ENCODE results near the gene NAV2.

NAV2 gene

GRCh38 chr11:20021771-20022362 is 309.2 kb downstream of the NAV2 start:
- no peak for DNase-seq (ENCODE audit: low read depth)
- no peak overlapping the region for H3K4me3 ChIP-seq (ENCODE audit: low read depth, low read length)
- no peak for TF ChIP-seq CTCF (IDR thresholded peaks at IDR 0.05; ENCODE audit: low read depth, low read length)

GRCh38 chr11:20022363-20023081 is 309.9 kb downstream of the NAV2 start:
- no peak overlapping the region for H3K4me3 ChIP-seq (ENCODE audit: low read depth, low read length)

GRCh38 chr11:20023082-20023426 is 310.4 kb downstream of the NAV2 start:
- no peak for DNase-seq (ENCODE audit: low read depth)
- H3K4me3 ChIP-seq (ENCODE audit: low read depth, low read length) = no peak overlapping the region
- TF ChIP-seq POLR2A (IDR thresholded peaks at IDR 0.05; ENCODE audit: extremely low read depth, insufficient read length) (no peak), CTCF (IDR thresholded peaks at IDR 0.05; ENCODE audit: low read depth, low read length) (no peak)

More at GRCh38 chr11:20022363-20023081, 309.9 kb downstream of the NAV2 start:
- TF ChIP-seq CTCF (IDR thresholded peaks at IDR 0.05; ENCODE audit: low read depth, low read length) (no peak), POLR2A (IDR thresholded peaks at IDR 0.05; ENCODE audit: extremely low read depth, insufficient read length) (no peak), MYC (IDR thresholded peaks at IDR 0.05; ENCODE audit: low read depth, low read length) (no peak), MAX (IDR thresholded peaks at IDR 0.05; ENCODE audit: low read depth, low read length) (no peak)
- DNase-seq (ENCODE audit: low read depth) = no peak

- DNase-seq (ENCODE audit: low read depth) = no peak
- no peak for TF ChIP-seq MYC (IDR thresholded peaks at IDR 0.05; ENCODE audit: low read depth, low read length)
- TF ChIP-seq CTCF (IDR thresholded peaks at IDR 0.05; ENCODE audit: low read depth, low read length) = no peak
- TF ChIP-seq POLR2A (IDR thresholded peaks at IDR 0.05; ENCODE audit: extremely low read depth, insufficient read length) = no peak
- no peak for TF ChIP-seq MAX (IDR thresholded peaks at IDR 0.05; ENCODE audit: low read depth, low read length)
- H3K4me3 ChIP-seq (ENCODE audit: low read depth, low read length) = no peak overlapping the region
Measured at GRCh38 chr11:20024172-20024935, 311.7 kb downstream of the NAV2 start.

GRCh38 chr11:20025332-20025840 is 312.7 kb downstream of the NAV2 start:
- TF ChIP-seq MAX (IDR thresholded peaks at IDR 0.05; ENCODE audit: low read depth, low read length) (no peak), MYC (IDR thresholded peaks at IDR 0.05; ENCODE audit: low read depth, low read length) (no peak), POLR2A (IDR thresholded peaks at IDR 0.05; ENCODE audit: extremely low read depth, insufficient read length) (no peak)
- H3K4me3 ChIP-seq (ENCODE audit: low read depth, low read length) = no peak overlapping the region
- no peak for DNase-seq (ENCODE audit: low read depth)

Measured in NB4 (cell line).